ENCODE results near the gene RTN4. TPM values are rescaled to one million over a fixed set of nuclear protein-coding genes. Genes with fewer than 3 reads are reported as not detected.
A peak's percentile ranks its signal among the peaks of the same experiment; 100 is the strongest.

Gene RTN4
- total and polyA plus RNA-seq, 4 donors: 125 to 357 (median 237) TPM

DNA sequence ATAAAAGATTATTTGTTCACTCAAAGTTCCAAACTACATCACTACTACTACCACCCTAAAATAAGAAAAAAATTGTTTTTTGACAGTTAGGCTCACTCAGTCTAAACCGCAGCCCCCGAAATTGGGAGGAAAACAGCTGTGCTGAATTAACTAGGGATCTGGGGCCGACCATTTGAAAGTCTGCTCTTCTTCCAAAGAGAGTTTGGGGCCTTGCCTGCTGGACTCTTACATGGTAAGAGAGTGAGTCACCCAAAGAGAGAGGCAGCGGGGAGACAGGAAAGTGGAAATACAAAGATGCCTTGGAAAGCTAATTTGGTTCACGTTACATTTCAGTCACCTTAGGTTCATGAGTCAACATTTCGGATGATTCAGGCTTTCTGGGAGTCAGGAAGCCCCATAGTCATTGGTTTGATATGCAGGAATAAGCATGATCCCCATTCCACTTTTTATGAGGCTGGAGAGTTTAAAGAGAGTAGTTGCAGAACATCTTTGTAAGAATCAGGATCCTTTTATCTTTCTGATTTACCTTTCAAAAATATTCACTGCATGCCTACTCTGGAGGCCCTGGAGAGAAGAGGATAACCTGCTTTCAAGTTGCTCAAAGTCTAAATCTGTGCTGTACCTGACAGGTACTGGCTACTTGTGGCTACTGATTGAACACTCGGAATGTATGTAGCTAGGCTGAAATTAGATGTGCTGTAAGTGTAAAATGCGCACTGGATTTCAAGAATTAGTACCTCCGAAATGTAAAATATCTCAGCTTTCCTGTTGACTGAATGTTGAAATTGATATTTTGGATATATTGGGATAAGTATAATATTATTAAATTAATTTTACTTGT, 995 bp upstream of the RTN4 start:
- DNase-seq: peak in 1 of 2 donors; percentile 75
- Histone ChIP-seq H3K4me3 (ENCODE audit: low read length in 2 of 2) (peak overlapping the region; percentile 28 to 46), H3K36me3 (ENCODE audit: control insufficient read depth in 1 of 2, insufficient read depth in 2 of 2, low read length in 1 of 2) (no peaks in the 10 kb centered on the region), H3K4me1 (ENCODE audit: control insufficient read depth in 1 of 2, insufficient read depth in 2 of 2, low read length in 2 of 2) (no peaks in the 10 kb centered on the region), H3K27me3 (ENCODE audit: control insufficient read depth in 1 of 2, insufficient read depth in 2 of 2, low read length in 1 of 2) (no peaks in the 10 kb centered on the region), H3K27ac (ENCODE audit: low read depth in 1 of 2, low read length in 2 of 2) (peak overlapping the region; percentile 90 to 91), H3K9me3 (ENCODE audit: control insufficient read depth, low read length) (no peaks in the 10 kb centered on the region)
- intact Hi-C loops (cut with DNase I): loop anchor here (2.0 to 5.0 kb wide), 2 partner anchors 46 to 48 kb away; no protein-coding TSS in a partner anchor
- peak; percentile 51 for ATAC-seq (ENCODE audit: low FRiP score)
- 10 to 17% methylated on average over 9 of the region's 9 CpGs for WGBS, 2 donors

DNA sequence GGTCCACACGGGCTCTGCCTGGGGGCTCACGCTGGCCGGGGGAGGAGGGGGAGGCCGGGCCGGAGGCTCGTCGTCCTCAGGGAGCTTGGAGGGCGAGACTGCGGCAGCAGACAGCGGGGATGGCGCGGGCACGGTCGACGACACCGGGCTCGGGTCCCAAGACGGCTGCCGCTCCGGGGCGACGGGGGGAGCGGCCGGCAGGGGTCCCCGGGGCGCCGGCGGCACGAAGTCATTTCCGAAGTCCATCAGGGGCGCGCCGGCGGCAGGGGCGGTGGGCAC, 491 bp downstream of the RTN4 start:
- no peaks in the 10 kb centered on the region for H3K4me1 ChIP-seq (ENCODE audit: control insufficient read depth in 1 of 2, insufficient read depth in 2 of 2, low read length in 2 of 2)
- 0% methylated on average over 35 of the region's 35 CpGs; no CpG with 5 or more reads in 1 of the 2 donors for WGBS, 2 donors
- peak overlapping the region; percentile 85 to 95 for H3K4me3 ChIP-seq (ENCODE audit: low read length in 2 of 2)
- ATAC-seq (ENCODE audit: low FRiP score) (no peak), DNase-seq (no peak)
- H3K9me3 ChIP-seq (ENCODE audit: control insufficient read depth, low read length): no peaks in the 10 kb centered on the region
- peak overlapping the region; percentile 77 to 79 for H3K27ac ChIP-seq (ENCODE audit: low read depth in 1 of 2, low read length in 2 of 2)
- no peaks in the 10 kb centered on the region for H3K27me3 ChIP-seq (ENCODE audit: control insufficient read depth in 1 of 2, insufficient read depth in 2 of 2, low read length in 1 of 2)
- H3K36me3 ChIP-seq (ENCODE audit: control insufficient read depth in 1 of 2, insufficient read depth in 2 of 2, low read length in 1 of 2): no peaks in the 10 kb centered on the region
- intact Hi-C loops (cut with DNase I): loop anchor here (2.0 to 10.0 kb wide), 5 partner anchors 48 to 145 kb away; no protein-coding TSS in a partner anchor

DNA sequence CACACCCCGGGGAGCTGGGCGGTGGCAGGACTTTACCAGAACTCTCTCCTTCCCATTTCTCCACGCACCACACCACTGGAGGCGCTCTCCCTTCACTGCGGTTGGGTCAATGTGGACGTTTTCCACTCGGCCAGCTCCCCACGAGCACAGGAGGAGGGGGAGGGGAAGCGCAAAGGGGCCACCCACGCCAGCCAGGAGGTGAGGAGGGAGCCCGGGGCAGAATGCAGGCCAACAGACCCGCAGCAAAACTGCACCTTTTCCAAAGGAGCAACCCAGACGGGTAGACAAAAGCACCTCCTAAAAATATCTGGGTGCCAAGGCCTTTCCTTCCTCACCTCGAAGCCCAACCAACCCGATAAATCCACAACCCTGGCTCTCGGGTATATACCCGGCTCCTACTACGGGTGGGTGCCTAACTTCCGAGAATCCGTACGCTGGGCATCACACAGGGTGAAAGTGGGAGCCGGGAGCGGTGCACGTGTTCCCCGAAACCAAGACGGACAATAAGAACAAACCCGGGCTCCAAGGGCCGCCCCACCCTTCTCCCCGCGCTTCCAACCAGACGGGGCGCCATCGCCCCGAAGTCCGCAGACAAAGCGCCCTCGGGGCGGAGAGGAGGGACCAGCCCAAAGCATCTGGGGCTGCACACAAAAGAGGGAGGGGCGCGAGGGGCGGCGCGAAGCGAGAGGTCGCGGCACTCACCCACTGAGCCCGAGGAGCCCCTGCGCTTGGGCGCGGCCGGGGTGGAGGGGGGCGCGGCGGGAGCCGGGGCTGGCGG, 1.0 kb downstream of the RTN4 start:
- Histone ChIP-seq H3K4me1 (ENCODE audit: control insufficient read depth in 1 of 2, insufficient read depth in 2 of 2, low read length in 2 of 2) (no peaks in the 10 kb centered on the region), H3K27me3 (ENCODE audit: control insufficient read depth in 1 of 2, insufficient read depth in 2 of 2, low read length in 1 of 2) (no peaks in the 10 kb centered on the region), H3K9me3 (ENCODE audit: control insufficient read depth, low read length) (no peaks in the 10 kb centered on the region), H3K27ac (ENCODE audit: low read depth in 1 of 2, low read length in 2 of 2) (peak overlapping the region; percentile 77 to 79), H3K36me3 (ENCODE audit: control insufficient read depth in 1 of 2, insufficient read depth in 2 of 2, low read length in 1 of 2) (no peaks in the 10 kb centered on the region), H3K4me3 (ENCODE audit: low read length in 2 of 2) (peak overlapping the region; percentile 85 to 95)
- peak; percentile 84 for ATAC-seq (ENCODE audit: low FRiP score)
- intact Hi-C loops (cut with DNase I): loop anchor here (2.0 to 10.0 kb wide), 3 partner anchors 63 to 144 kb away; no protein-coding TSS in a partner anchor
- peak; percentile 94 to 95 for DNase-seq
- 1% methylated on average over 51 to 56 of the region's 56 CpGs for WGBS, 2 donors

DNA sequence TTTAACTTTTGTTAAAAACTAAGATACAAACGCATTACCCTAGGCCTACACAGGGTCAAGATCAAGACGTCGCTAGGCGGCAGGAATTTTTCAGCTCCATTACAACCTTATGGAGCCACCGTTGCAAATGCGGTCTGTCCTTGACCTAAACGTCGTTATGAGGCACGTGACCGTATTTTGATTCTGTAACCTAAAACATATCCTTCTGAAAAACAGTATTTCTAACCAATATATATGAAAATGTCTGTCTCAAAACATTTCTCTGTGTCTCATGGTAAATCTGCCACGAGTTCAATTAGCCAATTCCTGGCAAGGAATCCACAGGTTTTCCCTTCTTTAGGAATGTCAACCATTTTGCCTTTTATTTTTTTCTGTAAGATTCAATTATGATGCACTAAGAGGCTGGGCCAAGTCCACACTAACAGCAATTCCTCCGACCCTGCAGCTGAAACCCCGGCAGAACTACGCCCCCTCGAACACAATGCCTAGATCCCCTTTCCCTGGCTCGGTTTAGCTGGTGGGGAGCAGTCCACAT, 1.7 kb downstream of the RTN4 start:
- H3K27ac ChIP-seq (ENCODE audit: low read depth in 1 of 2, low read length in 2 of 2): peak overlapping the region in 1 of 2 donors; percentile 77
- DNase-seq (no peak), ATAC-seq (ENCODE audit: low FRiP score) (no peak)
- peak overlapping the region; percentile 85 to 95 for H3K4me3 ChIP-seq (ENCODE audit: low read length in 2 of 2)
- 0% methylated on average over 16 of the region's 16 CpGs for WGBS, 2 donors
- no peaks in the 10 kb centered on the region for H3K36me3 ChIP-seq (ENCODE audit: control insufficient read depth in 1 of 2, insufficient read depth in 2 of 2, low read length in 1 of 2)
- H3K27me3 ChIP-seq (ENCODE audit: control insufficient read depth in 1 of 2, insufficient read depth in 2 of 2, low read length in 1 of 2): no peaks in the 10 kb centered on the region
- no peaks in the 10 kb centered on the region for H3K9me3 ChIP-seq (ENCODE audit: control insufficient read depth, low read length)
- intact Hi-C loops (cut with DNase I): loop anchor here (2.0 to 10.0 kb wide), 3 partner anchors 64 to 144 kb away; no protein-coding TSS in a partner anchor
- no peaks in the 10 kb centered on the region for H3K4me1 ChIP-seq (ENCODE audit: control insufficient read depth in 1 of 2, insufficient read depth in 2 of 2, low read length in 2 of 2)

DNA sequence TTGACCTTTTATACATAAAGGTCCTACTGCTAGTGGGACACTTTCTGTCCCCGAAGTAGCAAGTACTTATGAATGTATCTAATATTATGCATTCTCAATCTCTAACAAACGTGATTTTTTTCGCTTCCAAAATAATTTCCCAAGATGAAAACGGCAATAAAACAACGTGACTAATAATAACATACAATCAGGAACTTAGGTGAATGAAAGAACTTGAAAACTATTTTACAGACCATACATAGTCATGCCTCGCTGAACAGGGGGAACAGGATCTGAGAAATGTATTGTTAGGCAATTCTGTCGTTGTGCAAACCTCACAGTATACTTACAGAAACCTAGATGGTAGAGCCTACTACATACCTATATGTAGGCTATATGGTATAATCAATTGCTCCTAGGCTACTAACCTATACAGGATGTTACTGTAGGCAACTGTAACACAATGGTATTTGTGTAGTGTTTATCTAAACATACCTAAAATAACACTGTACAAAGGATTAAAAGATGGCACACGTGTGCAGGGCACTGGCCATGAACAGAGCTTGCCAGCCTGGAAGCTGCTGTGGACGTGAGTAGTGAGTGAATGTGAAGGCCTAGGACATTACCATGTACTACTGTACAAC, 2.5 kb downstream of the RTN4 start:
- peak overlapping the region; percentile 85 to 95 for H3K4me3 ChIP-seq (ENCODE audit: low read length in 2 of 2)
- intact Hi-C loops (cut with DNase I): loop anchor here (2.0 to 10.0 kb wide), 3 partner anchors 65 to 143 kb away; no protein-coding TSS in a partner anchor
- no peaks in the 10 kb centered on the region for H3K36me3 ChIP-seq (ENCODE audit: control insufficient read depth in 1 of 2, insufficient read depth in 2 of 2, low read length in 1 of 2)
- DNase-seq: no peak
- 4% methylated on average over 9 of the region's 9 CpGs for WGBS, 2 donors
- no peak for ATAC-seq (ENCODE audit: low FRiP score)
- no peaks in the 10 kb centered on the region for H3K27me3 ChIP-seq (ENCODE audit: control insufficient read depth in 1 of 2, insufficient read depth in 2 of 2, low read length in 1 of 2)
- no peaks in the 10 kb centered on the region for H3K4me1 ChIP-seq (ENCODE audit: control insufficient read depth in 1 of 2, insufficient read depth in 2 of 2, low read length in 2 of 2)
- no peaks in the 10 kb centered on the region for H3K9me3 ChIP-seq (ENCODE audit: control insufficient read depth, low read length)
- H3K27ac ChIP-seq (ENCODE audit: low read depth in 1 of 2, low read length in 2 of 2): peak overlapping the region in 1 of 2 donors; percentile 84

DNA sequence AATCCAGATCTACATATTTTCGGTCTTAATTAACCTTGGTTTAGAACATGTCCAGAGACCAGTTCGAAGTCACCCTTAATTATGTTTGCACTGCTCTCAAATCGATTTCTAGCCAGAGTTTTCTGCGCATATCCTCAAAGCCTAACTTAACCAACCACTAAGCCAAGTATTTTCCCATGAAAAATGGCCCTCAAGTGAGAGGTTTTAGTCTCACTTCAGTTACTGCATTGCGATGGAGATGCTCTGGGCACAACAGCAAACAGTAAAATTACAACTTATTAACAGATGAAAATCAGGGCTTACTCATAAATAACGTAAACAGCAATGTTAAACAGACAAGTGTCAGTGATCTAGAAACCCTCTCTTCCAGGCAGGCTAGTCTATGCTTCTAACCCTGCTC, 4.5 kb downstream of the RTN4 start:
- Histone ChIP-seq H3K27ac (ENCODE audit: low read depth in 1 of 2, low read length in 2 of 2) (no peak overlapping the region), H3K27me3 (ENCODE audit: control insufficient read depth in 1 of 2, insufficient read depth in 2 of 2, low read length in 1 of 2) (no peaks in the 10 kb centered on the region), H3K4me1 (ENCODE audit: control insufficient read depth in 1 of 2, insufficient read depth in 2 of 2, low read length in 2 of 2) (peaks cover 0 to 1% of the 10 kb centered on the region in 2 donors), H3K4me3 (ENCODE audit: low read length in 2 of 2) (peak overlapping the region in 1 of 2 donors; percentile 42), H3K36me3 (ENCODE audit: control insufficient read depth in 1 of 2, insufficient read depth in 2 of 2, low read length in 1 of 2) (no peaks in the 10 kb centered on the region), H3K9me3 (ENCODE audit: control insufficient read depth, low read length) (no peaks in the 10 kb centered on the region)
- intact Hi-C loops (cut with DNase I): loop anchor here in 1 of 2 donors (5.0 to 10.0 kb wide), 2 partner anchors 67 to 141 kb away; no protein-coding TSS in a partner anchor
- DNase-seq (no peak), ATAC-seq (ENCODE audit: low FRiP score) (no peak)
- WGBS, 2 donors: 52 to 54% methylated on average over 6 of the region's 6 CpGs

DNA sequence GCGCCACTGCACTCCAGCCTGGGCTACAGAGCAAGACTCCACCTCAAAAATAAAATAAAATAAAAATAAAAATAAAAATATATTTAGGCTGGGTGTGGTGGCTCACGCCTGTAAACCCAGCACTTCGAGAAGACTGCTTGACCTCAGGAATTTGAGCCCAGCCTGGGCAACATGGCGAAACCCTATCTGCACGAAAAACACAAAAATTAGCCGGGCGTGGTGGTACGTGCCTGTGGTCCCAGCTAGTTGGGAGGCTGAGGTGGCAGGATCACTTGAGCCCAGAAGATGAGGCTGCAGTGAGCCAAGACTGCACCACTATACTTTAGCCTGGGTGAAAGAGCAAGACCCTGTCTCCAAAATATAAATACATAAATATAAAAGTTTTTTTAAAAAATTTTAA, 6.4 kb downstream of the RTN4 start:
- no peak overlapping the region for H3K4me3 ChIP-seq (ENCODE audit: low read length in 2 of 2)
- intact Hi-C loops (cut with DNase I): loop anchor here in 1 of 2 donors (10.0 kb wide), 1 partner anchor 139 kb away; no protein-coding TSS in a partner anchor

DNA sequence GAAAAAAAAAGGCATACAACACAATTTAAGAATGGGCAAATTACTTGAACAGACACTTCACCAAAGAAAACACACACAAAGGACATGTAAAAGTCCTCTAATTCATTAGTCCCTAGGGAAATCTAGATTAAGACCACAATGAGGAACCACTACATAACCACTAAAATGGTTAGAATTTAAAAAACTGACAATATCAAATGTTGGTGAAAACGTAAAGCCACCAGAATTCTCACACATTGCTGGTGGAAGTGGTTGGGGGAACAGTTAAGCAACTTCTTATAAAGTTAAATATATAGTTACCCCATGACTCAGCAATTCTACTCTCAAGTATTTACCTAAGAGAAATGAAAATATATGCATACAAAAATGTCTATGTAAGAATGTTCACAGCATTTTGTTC, 11.8 kb downstream of the RTN4 start:
- intact Hi-C loops (cut with DNase I): no loop called here
- no peak overlapping the region for H3K4me3 ChIP-seq (ENCODE audit: low read length in 2 of 2)
- no peaks in the 10 kb centered on the region for H3K36me3 ChIP-seq (ENCODE audit: control insufficient read depth in 1 of 2, insufficient read depth in 2 of 2, low read length in 1 of 2)
- H3K4me1 ChIP-seq (ENCODE audit: control insufficient read depth in 1 of 2, insufficient read depth in 2 of 2, low read length in 2 of 2): peaks cover 0 to 1% of the 10 kb centered on the region in 2 donors
- no peaks in the 10 kb centered on the region for H3K9me3 ChIP-seq (ENCODE audit: control insufficient read depth, low read length)
- H3K27me3 ChIP-seq (ENCODE audit: control insufficient read depth in 1 of 2, insufficient read depth in 2 of 2, low read length in 1 of 2): no peaks in the 10 kb centered on the region
- DNase-seq (no peak), ATAC-seq (ENCODE audit: low FRiP score) (no peak)
- H3K27ac ChIP-seq (ENCODE audit: low read depth in 1 of 2, low read length in 2 of 2): no peak overlapping the region
- WGBS, 2 donors: 80 to 82% methylated on average over 1 of the region's 1 CpG

More for the DNA sequence above, 6.4 kb downstream of the RTN4 start:
- no peak overlapping the region for H3K27ac ChIP-seq (ENCODE audit: low read depth in 1 of 2, low read length in 2 of 2)
- no peaks in the 10 kb centered on the region for H3K9me3 ChIP-seq (ENCODE audit: control insufficient read depth, low read length)
- H3K4me1 ChIP-seq (ENCODE audit: control insufficient read depth in 1 of 2, insufficient read depth in 2 of 2, low read length in 2 of 2): peaks cover 0 to 1% of the 10 kb centered on the region in 2 donors
- 94% methylated on average over 8 of the region's 8 CpGs for WGBS, 2 donors
- no peaks in the 10 kb centered on the region for H3K27me3 ChIP-seq (ENCODE audit: control insufficient read depth in 1 of 2, insufficient read depth in 2 of 2, low read length in 1 of 2)
- ATAC-seq (ENCODE audit: low FRiP score): no peak
- DNase-seq: no peak
- no peaks in the 10 kb centered on the region for H3K36me3 ChIP-seq (ENCODE audit: control insufficient read depth in 1 of 2, insufficient read depth in 2 of 2, low read length in 1 of 2)

All from aorta (tissue), 5 donors.